GM13976 (cell line): ENCODE results near the gene MTMR8.

Experiments
- DNase-seq: peaks from one replicate; pipeline ENCODE4 v3.0.0; 2012; ENCODE audit warnings: low spot score
- in situ Hi-C: fragments of 300-500 bp; cut with MboI; formaldehyde crosslinking; loops from one replicate; pipeline ENCODE4 v1.12.0; 2022; ENCODE audit warnings: low sequenced_read_pairs, mixed read lengths, inconsistent platforms; ENCODE audit not compliant: unreplicated experiment
- TF ChIP-seq, protein P1 (sequence below): IDR thresholded peaks from 2 replicates; pipeline ENCODE4 v1.5.1; 2012; ENCODE audit warnings: borderline replicate concordance, mild to moderate bottlenecking; ENCODE audit not compliant: insufficient read depth; ENCODE audit errors: extremely low read depth, missing control alignments, control extremely low read depth

MTMR8 gene

DNA sequence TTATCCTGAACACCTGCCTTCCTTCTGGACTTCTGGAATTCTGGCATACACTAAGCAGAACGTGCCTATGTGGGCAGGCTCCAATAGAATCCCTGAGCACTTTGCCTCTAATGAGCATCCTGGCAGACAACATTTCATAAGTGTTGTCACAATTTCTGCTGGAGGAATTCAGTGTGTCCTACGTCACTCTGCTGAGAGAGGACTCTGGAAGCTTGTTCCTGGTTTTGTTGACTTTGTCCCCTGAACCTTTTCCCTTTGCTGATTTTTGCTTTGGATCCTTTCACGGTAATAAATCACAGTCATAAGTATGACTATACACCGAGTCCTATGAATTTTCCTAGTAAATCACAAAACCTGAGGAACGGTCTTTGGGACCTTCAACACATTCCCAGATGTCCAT is 43.2 kb downstream of the MTMR8 start:
- TF ChIP-seq, protein P1, sequence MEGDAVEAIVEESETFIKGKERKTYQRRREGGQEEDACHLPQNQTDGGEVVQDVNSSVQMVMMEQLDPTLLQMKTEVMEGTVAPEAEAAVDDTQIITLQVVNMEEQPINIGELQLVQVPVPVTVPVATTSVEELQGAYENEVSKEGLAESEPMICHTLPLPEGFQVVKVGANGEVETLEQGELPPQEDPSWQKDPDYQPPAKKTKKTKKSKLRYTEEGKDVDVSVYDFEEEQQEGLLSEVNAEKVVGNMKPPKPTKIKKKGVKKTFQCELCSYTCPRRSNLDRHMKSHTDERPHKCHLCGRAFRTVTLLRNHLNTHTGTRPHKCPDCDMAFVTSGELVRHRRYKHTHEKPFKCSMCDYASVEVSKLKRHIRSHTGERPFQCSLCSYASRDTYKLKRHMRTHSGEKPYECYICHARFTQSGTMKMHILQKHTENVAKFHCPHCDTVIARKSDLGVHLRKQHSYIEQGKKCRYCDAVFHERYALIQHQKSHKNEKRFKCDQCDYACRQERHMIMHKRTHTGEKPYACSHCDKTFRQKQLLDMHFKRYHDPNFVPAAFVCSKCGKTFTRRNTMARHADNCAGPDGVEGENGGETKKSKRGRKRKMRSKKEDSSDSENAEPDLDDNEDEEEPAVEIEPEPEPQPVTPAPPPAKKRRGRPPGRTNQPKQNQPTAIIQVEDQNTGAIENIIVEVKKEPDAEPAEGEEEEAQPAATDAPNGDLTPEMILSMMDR = no peak
- in situ Hi-C loops = no loop called here
- no peak for DNase-seq

DNA sequence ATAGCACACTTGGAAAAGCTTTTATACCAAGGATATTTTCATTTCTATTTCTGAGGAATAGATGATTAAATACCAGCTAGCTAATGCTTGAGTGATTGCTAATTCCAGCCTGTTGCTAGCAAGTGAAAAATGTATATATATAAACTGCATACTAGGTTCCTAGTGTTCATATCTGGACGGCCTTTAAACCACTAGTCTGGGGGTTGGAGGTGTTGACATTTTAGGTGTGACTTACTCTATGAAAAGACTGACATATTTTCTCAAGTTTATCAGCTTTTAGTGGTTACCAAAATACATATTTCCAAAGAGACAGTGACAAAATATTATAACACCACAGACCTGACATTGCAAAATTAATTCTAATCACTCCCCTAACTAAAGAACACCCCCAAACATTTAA is 44.7 kb downstream of the MTMR8 start:
- DNase-seq = no peak
- in situ Hi-C loops = no loop called here
- TF ChIP-seq, protein P1 = no peak

DNA sequence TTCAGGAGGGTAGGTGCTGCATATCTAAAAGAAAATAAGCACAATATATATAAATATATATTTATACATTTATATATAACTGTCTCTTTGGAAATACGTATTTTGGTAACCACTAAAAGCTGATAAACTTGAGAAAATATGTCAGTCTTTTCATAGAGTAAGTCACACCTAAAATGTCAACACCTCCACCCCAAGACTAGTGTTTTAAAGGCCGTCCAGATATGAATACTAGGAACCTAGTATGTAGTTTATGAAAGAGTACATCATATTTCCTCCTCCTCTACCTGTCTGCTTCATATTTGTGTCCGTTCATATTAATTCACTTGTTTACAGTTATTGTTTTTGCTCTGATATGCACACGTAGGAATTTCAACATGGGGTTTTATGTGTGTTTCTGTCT is 45.2 kb downstream of the MTMR8 start:
- in situ Hi-C loops = no loop called here
- no peak for DNase-seq
- TF ChIP-seq, protein P1 = no peak

DNA sequence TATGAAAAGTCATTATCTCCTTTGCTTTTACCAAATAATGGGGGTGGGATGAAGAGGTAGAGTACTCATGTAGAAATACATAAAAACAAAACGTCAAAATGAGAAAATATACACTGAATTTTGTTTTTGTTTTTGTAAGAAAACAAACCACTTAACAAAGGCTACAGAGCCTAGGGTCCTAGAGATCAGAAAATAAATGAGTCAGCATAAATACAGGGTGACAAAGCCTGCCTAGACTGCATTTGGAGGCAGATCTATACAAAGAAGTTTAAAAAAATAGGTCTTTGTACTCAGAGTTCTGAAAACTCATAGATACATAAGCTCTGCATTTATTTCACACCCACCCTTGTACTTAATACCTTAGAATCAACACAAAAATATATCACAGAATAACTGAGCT is 52.4 kb downstream of the MTMR8 start:
- no peak for DNase-seq
- in situ Hi-C loops = no loop called here
- TF ChIP-seq, protein P1 = no peak

DNA sequence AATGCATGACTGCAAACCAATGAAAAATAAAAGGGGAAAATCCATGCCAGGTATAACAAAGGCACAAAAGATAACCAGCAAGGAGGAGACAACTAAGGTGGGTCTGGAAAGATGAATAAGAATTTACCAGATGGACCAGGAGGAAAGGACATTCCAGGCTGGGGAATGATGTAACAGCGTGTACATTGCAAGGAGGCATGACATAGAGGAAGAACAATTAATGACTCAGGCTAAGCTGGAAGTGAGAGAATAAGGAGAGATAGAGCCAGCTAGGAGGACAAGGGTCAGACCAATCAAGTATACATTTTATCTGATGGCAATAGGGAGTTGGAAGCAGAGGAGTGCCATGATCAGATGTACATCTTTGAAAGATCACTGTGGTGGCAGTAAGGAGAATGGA is 57.0 kb downstream of the MTMR8 start:
- in situ Hi-C loops = no loop called here
- no peak for DNase-seq
- TF ChIP-seq, protein P1 = no peak

DNA sequence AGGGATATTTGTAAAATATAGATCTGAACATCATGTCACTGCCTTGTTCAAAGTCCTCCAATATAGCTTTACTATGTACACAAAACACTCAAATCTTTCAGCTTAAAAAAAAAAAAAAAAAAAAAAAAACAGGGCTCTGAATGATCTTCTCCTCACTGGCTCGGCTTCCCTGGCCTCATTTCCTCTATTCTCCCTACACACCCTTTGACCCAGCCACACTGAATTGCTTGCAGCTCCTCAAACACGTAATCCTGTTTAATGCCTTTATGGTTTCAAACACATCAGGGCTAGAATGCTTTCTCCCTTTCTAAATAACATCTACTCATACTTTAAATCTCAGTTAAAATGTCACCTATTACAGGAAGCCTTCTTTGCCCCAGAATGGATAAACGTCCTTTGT is 60.8 kb downstream of the MTMR8 start:
- in situ Hi-C loops = no loop called here
- DNase-seq = no peak
- TF ChIP-seq, protein P1 = no peak

DNA sequence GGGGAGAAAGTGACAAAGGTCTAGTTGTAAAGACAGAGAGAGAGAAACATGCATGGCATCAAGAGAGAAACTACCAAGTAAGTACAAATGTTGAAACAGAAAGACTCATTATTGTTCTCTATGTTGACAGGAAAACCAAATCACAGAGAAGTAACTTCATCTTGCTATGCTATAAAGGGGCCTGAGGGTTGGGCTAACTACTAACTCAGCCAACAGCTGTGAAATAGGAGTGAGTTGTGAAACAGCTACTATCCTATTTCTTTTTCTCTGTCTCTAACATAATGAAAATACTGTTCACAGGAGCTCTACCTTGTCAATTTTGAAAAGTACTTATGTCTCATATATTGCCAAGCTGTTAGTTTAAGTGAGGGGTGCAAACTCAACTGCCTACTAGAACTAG is 65.0 kb downstream of the MTMR8 start:
- TF ChIP-seq, protein P1 = no peak
- DNase-seq = no peak
- in situ Hi-C loops = no loop called here
